ENCODE measurements around the gene ZNF555.

DNA sequence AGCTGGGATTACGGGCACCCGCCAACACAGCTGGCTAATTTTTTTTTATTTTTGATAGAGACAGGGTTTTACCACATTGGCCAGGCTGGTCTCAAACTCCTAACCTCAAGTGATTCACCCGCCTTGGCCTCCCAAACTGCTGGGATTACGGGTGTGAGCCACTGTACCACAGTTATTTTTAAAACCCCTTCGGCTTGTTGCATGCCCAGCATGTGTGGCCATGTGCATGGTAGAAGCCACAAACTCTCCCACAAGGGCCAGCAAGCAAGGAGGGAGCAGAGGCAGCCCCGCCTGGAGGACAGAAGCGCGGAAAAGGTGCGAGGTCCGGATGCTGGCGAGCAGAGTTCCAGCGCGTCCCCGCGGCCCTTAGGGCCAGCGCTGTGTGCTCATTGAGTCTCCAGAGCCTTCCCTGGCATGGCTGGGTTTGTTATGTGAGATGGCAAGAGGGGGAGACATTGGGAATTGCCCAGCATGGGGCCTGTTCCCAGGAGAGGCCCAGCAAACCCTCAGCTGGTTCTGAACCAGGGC lies 43.1 kb upstream of the ZNF555 start:
- no peak for TF ChIP-seq CTCF (conservative IDR thresholded peaks at IDR 0.05 in 1 of 2, IDR thresholded peaks at IDR 0.05 in 1 of 2; ENCODE audit: low read depth in 1 of 2, low read length in 2 of 2)
- TF ChIP-seq EZH2 (IDR thresholded peaks at IDR 0.05; ENCODE audit: low read length, missing control alignments) = no peak

Data from fibroblast of lung (primary cell).